ENCODE measurements around the gene GCHFR. TPM values are rescaled to one million over a fixed set of nuclear protein-coding genes. Genes with fewer than 3 reads are reported as not detected.

The GCHFR gene
- total RNA-seq, result 10 to 100 TPM; 39.5 to 42.5 TPM

DNA sequence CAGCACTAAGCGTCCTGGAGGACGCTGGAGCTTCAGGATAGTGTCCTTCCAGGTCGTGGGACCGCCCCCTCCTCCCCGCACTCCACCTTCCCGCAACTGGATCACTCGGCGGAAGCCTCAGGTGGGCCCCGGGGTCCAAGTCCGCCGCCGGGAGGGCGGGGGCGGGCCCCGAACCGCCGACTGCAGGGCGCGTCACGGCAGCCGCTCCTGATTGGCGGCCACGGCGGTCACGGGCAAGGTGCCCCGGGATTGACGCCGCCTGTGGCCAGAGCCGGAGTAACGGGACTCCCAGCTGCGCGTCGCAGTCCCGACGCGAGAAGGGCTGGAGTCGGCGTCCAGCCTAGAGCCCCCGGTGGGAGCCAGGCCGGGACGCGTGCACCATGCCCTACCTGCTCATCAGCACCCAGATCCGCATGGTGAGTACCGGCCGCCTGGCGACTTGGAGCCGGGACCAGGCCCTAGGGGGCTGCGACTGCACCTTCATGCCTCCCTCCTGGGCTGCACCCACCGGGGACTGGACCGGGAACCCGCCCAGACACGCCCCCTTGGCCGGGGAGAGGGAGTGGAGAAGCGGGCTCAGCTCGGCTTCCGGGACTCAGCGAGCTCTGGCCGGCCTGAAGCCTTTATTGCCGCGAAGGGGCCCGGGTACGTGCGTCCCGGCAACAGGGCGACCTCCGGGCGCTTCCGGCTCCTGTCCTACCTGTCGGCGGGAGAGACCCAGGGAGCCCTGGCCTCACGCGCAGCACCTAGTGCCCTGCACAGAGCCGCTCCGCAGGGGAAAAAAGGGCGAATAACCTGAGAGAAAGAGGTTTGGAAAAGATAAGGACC, at the start of gene GCHFR:
Gene GCHFR, plus strand, starts transcription at position 268 of the 828 bp plus-strand sequence. Its CDS starts 113 bp downstream, at position 381.
- DNase-seq, result peak; percentile 88
- intact Hi-C loops (cut with DNase I), result no loop called here
- Histone ChIP-seq H3K4me1 (peaks cover 18% of the 10 kb centered on the region), H3K9ac (ENCODE audit: low read depth in 2 of 2, low read length in 2 of 2) (peak within 1 kb of the TSS; percentile 76 to 94), H3K27ac (peak within 1 kb of the TSS; percentile 88), H3K27me3 (no peaks in the 10 kb centered on the region), H3K36me3 (no peaks in the 10 kb centered on the region), H3K9me3 (no peaks in the 10 kb centered on the region), H3K4me3 (peak within 1 kb of the TSS; percentile 59)
- TF ChIP-seq, protein P1, sequence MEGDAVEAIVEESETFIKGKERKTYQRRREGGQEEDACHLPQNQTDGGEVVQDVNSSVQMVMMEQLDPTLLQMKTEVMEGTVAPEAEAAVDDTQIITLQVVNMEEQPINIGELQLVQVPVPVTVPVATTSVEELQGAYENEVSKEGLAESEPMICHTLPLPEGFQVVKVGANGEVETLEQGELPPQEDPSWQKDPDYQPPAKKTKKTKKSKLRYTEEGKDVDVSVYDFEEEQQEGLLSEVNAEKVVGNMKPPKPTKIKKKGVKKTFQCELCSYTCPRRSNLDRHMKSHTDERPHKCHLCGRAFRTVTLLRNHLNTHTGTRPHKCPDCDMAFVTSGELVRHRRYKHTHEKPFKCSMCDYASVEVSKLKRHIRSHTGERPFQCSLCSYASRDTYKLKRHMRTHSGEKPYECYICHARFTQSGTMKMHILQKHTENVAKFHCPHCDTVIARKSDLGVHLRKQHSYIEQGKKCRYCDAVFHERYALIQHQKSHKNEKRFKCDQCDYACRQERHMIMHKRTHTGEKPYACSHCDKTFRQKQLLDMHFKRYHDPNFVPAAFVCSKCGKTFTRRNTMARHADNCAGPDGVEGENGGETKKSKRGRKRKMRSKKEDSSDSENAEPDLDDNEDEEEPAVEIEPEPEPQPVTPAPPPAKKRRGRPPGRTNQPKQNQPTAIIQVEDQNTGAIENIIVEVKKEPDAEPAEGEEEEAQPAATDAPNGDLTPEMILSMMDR (IDR thresholded peaks at IDR 0.05), result peak; percentile 40

DNA sequence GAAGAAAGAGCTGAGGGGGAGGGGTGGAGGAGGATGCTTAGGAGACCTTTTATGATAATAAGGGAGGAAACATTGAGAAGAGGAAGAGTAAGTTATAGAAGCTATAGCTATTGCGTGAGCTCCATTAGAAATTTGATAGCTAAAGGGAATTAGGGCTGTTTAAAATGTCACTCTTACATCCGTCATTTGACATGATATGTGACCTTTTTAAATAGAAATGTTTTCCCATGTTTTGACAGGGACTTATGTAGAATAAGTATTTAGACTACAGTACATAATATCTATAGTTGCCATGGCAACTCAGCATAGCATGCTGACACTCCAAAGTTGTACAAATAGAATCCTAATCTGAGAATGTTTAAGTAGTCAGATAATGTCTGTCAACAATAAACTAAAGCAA, 49.7 kb upstream of the GCHFR start:
- Histone ChIP-seq H3K36me3 (no peaks in the 10 kb centered on the region), H3K4me1 (no peaks in the 10 kb centered on the region), H3K4me3 (no peak overlapping the region), H3K27me3 (no peaks in the 10 kb centered on the region), H3K27ac (no peak overlapping the region), H3K9me3 (no peaks in the 10 kb centered on the region), H3K9ac (ENCODE audit: low read depth in 2 of 2, low read length in 2 of 2) (no peak overlapping the region)
- TF ChIP-seq, protein P1 (IDR thresholded peaks at IDR 0.05), result no peak
- intact Hi-C loops (cut with DNase I), result no loop called here
- no peak for DNase-seq

DNA sequence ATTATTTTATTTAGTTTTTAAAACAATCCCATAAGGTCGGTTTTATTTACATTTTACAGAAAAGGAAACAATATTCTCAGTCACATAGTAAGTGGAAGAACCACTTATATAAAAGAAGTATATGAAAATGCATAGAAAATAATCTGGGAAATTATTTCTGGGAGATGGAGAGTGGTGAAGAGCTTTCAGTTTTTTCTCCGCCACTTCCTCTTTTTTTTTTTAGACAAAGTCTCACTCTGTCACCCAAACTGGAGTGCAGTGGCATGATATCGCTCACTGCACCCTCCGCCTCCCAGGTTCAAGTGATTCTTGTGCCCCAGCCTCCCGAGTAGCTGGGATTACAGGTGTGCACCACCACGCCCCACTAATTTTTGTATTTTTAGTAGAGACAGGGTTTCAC, 47.7 kb upstream of the GCHFR start:
- intact Hi-C loops (cut with DNase I), result no loop called here
- Histone ChIP-seq H3K27me3 (no peaks in the 10 kb centered on the region), H3K4me1 (no peaks in the 10 kb centered on the region), H3K36me3 (no peaks in the 10 kb centered on the region), H3K27ac (no peak overlapping the region), H3K9me3 (no peaks in the 10 kb centered on the region), H3K4me3 (no peak overlapping the region), H3K9ac (ENCODE audit: low read depth in 2 of 2, low read length in 2 of 2) (no peak overlapping the region)
- no peak for DNase-seq
- TF ChIP-seq, protein P1 (IDR thresholded peaks at IDR 0.05), result no peak

DNA sequence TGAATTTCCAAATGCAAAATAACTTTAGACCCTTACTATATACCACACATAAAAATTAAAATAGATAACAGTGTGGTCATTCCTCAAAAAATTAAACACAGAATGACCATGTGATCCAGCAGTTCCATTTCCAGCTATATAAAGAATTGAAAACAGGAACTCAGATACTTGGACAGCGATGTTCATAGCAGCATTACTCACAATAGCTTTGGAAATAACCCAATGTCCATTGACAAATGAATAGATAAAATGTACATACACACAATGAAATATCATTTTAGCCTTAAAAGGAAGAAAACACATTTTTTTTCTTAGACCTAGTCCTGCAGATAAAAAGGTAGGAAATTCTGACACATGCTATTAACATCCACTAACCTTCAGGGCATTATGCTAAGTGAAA, 42.2 kb upstream of the GCHFR start:
- DNase-seq, result no peak
- H3K27me3 ChIP-seq, result no peaks in the 10 kb centered on the region
- no peak overlapping the region for H3K4me3 ChIP-seq
- H3K36me3 ChIP-seq, result no peaks in the 10 kb centered on the region
- TF ChIP-seq, protein P1 (IDR thresholded peaks at IDR 0.05), result no peak
- H3K4me1 ChIP-seq, result no peaks in the 10 kb centered on the region
- H3K9me3 ChIP-seq, result no peaks in the 10 kb centered on the region
- no peak overlapping the region for H3K27ac ChIP-seq
- intact Hi-C loops (cut with DNase I), result no loop called here
- H3K9ac ChIP-seq (ENCODE audit: low read depth in 2 of 2, low read length in 2 of 2), result no peak overlapping the region

DNA sequence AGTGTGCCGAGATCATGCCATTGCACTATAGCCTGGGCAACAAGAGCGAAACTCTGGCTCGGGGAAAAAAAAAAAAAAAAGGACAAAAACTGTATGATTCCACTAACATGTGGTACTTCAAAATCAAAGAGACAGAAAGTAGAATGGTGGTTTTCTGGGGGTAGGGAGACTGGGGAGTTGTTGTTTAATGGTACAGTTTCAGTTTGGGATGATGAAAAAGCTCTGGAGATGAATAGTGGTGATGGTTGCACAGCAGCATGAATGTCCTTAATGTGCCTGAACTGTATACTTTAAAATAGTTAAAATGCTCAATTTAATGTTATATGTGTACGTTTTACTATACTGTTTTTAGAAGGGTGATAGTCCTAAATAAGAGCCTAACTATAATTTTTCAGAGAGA, 41.5 kb upstream of the GCHFR start:
- H3K27ac ChIP-seq, result no peak overlapping the region
- no peak overlapping the region for H3K4me3 ChIP-seq
- no peaks in the 10 kb centered on the region for H3K36me3 ChIP-seq
- intact Hi-C loops (cut with DNase I), result no loop called here
- H3K9me3 ChIP-seq, result no peaks in the 10 kb centered on the region
- H3K4me1 ChIP-seq, result no peaks in the 10 kb centered on the region
- H3K27me3 ChIP-seq, result no peaks in the 10 kb centered on the region
- TF ChIP-seq, protein P1 (IDR thresholded peaks at IDR 0.05), result no peak
- H3K9ac ChIP-seq (ENCODE audit: low read depth in 2 of 2, low read length in 2 of 2), result no peak overlapping the region
- no peak for DNase-seq

Measured in colonic mucosa (tissue), 4 donors.